Esophagus muscularis mucosa (tissue), 4 donors: ENCODE data around the gene SLC16A11. TPM values are rescaled to one million over a fixed set of nuclear protein-coding genes. Genes with fewer than 3 reads are reported as not detected.
A peak's percentile ranks its signal among the peaks of the same experiment; 100 is the strongest.
"Not testable (repeated sequence)": the region's sequence is repeated elsewhere in the genome, so short reads cannot be mapped to it uniquely, and the experiment has no call there.

Experiments used
- DNase-seq: peaks from one replicate; pipeline ENCODE4 v3.0.0-alpha.2; 2017; ENCODE audit errors: extremely low spot score
- H3K27ac ChIP-seq, 4 donors: fragments of 200-600 bp; sonication (generic); replicated peaks in 1 of 4; 1 replicate in 3 of 4; 2 replicates in 1 of 4; pipeline ENCODE4 v1.5.1; 2016 to 2019; ENCODE audit warnings: mild to moderate bottlenecking in 1 of 4
- H3K27me3 ChIP-seq, 4 donors: fragments of 200-600 bp; sonication (generic); one replicate each; pipeline versions ENCODE4 v1.5.1 to v1.6.0; 2016 to 2019
- H3K36me3 ChIP-seq, 4 donors: fragments of 200-600 bp; sonication (generic); one replicate each; pipeline ENCODE4 v1.5.1; 2016 to 2019
- H3K4me1 ChIP-seq, 4 donors: fragments of 200-600 bp; sonication (generic); one replicate each; pipeline ENCODE4 v1.5.1; 2016 to 2019
- H3K4me3 ChIP-seq, 4 donors: fragments of 200-600 bp; sonication (generic); 1 replicate in 2 of 4; 2 replicates in 2 of 4; pipeline ENCODE4 v1.5.1; 2016 to 2019; ENCODE audit warnings: mild to moderate bottlenecking in 4 of 4, moderate library complexity in 1 of 4
- H3K9me3 ChIP-seq, 4 donors: fragments of 200-600 bp; sonication (generic); 1 replicate in 3 of 4; 2 replicates in 1 of 4; pipeline ENCODE4 v1.5.1; 2016 to 2019
- CTCF ChIP-seq, 3 experiments: fragments of 200-600 bp in 2 of 3; fragments of 450-650 bp in 1 of 3; sonication (generic) in 2 of 3; IDR thresholded peaks; one replicate each; pipeline ENCODE4 v1.5.1; 2017 to 2019; ENCODE audit warnings: antibody characterized with exemption in 3 of 3, mild to moderate bottlenecking in 2 of 3, moderate library complexity in 1 of 3
- EP300 ChIP-seq: sonication (generic); formaldehyde crosslinking; IDR thresholded peaks from one replicate; pipeline ENCODE4 v1.6.1; 2017; ENCODE audit warnings: antibody characterized with exemption
- POLR2A ChIP-seq: fragments of 450-650 bp; IDR thresholded peaks from one replicate; pipeline ENCODE4 v1.6.1; 2017; ENCODE audit warnings: antibody characterized with exemption, moderate library complexity, mild to moderate bottlenecking, low read depth
- POLR2AphosphoS5 ChIP-seq, 2 donors: sonication (generic); formaldehyde crosslinking; IDR thresholded peaks; one replicate each; pipeline ENCODE4 v1.6.1; 2017; ENCODE audit warnings: antibody characterized with exemption in 2 of 2
- WGBS: methylation state at CpG from one replicate; pipeline ENCODE4 v1.1.5; 2018; 5-methylcytosine and 5-hydroxymethylcytosine counted together
- intact Hi-C: fragments of 100-400 bp; cut with DNase I; formaldehyde crosslinking; loops from one replicate; pipeline ENCODE4 v1.15.1; 2023
- total RNA-seq, 4 donors: library from RNA; depleted of rRNA; stranded (reverse); fragments of >200 nt; gene quantifications; one replicate each; pipeline versions ENCODE4 v1.1.0 to v1.2.1, GENCODE V29; 2016

The SLC16A11 gene
- under 1 TPM in 3 of 4 donors, not detected in 1; 0.17 to 0.99 (median 0.26) TPM for total RNA-seq

- DNase-seq, result no peak
- intact Hi-C loops, result no loop called here
- no peak for TF ChIP-seq CTCF (IDR thresholded peaks at IDR 0.05)
- TF ChIP-seq EP300, result no peak
- peak in 1 of 2 donors; percentile 17 for TF ChIP-seq POLR2AphosphoS5 (IDR thresholded peaks at IDR 0.05)
- TF ChIP-seq POLR2A, result no peak
Observed at GRCh38 chr17:7043497-7044198, at the start of gene SLC16A11. Gene SLC16A11, minus strand, starts transcription at chr17:7044092. Its CDS starts 579 bp downstream, at chr17:7043513.

GRCh38 chr17:7091311-7092005, 47.6 kb upstream of the SLC16A11 start:
- WGBS, result 71% methylated on average over 23 of the region's 28 CpGs
- H3K4me1 ChIP-seq, H3K27ac ChIP-seq, intact Hi-C loops, H3K9me3 ChIP-seq, DNase-seq, H3K4me3 ChIP-seq, H3K36me3 ChIP-seq: not testable (repeated sequence)
- peaks cover 0 to 31% (median 0%) of the 10 kb centered on the region in 4 donors for H3K27me3 ChIP-seq

More at GRCh38 chr17:7043497-7044198, at the start of gene SLC16A11:
- Histone ChIP-seq H3K27ac (peak within 1 kb of the TSS; percentile 18 to 59 (median 43)), H3K9me3 (no peaks in the 10 kb centered on the region), H3K36me3 (peaks cover 0 to 3% (median 0%) of the 10 kb centered on the region in 4 donors), H3K27me3 (peaks cover 0 to 41% (median 30%) of the 10 kb centered on the region in 4 donors), H3K4me3 (peak within 1 kb of the TSS; percentile 49 to 63 (median 54)), H3K4me1 (peaks cover 36 to 43% (median 42%) of the 10 kb centered on the region in 4 donors)
- WGBS, result 0% methylated on average over 16 of the region's 58 CpGs

- WGBS, result 94% methylated on average over 6 of the region's 6 CpGs
- H3K4me3 ChIP-seq, H3K36me3 ChIP-seq, H3K4me1 ChIP-seq, intact Hi-C loops, H3K27ac ChIP-seq, DNase-seq, H3K9me3 ChIP-seq: not testable (repeated sequence)
- peaks cover 0 to 33% (median 0%) of the 10 kb centered on the region in 4 donors for H3K27me3 ChIP-seq
Observed at GRCh38 chr17:7089570-7089969, 45.7 kb upstream of the SLC16A11 start.

- H3K27me3 ChIP-seq, result peaks cover 0 to 32% (median 0%) of the 10 kb centered on the region in 4 donors
- DNase-seq, intact Hi-C loops, H3K9me3 ChIP-seq, H3K36me3 ChIP-seq, H3K4me3 ChIP-seq, H3K27ac ChIP-seq, H3K4me1 ChIP-seq: not testable (repeated sequence)
- 78% methylated on average over 4 of the region's 4 CpGs for WGBS
Observed at GRCh38 chr17:7088442-7088841, 44.5 kb upstream of the SLC16A11 start.

- TF ChIP-seq POLR2AphosphoS5 (IDR thresholded peaks at IDR 0.05), result no peak
- intact Hi-C loops, result no loop called here
- no peaks in the 10 kb centered on the region for H3K9me3 ChIP-seq
- no peaks in the 10 kb centered on the region for H3K36me3 ChIP-seq
- peaks cover 0 to 17% (median 0%) of the 10 kb centered on the region in 4 donors for H3K27me3 ChIP-seq
- no peak overlapping the region for H3K4me3 ChIP-seq
- no peak overlapping the region for H3K27ac ChIP-seq
- WGBS, result 36% methylated on average over 7 of the region's 7 CpGs
- H3K4me1 ChIP-seq, result peaks cover 0 to 4% (median 0%) of the 10 kb centered on the region in 4 donors
- DNase-seq, result no peak
Observed at GRCh38 chr17:7084088-7084487, 40.2 kb upstream of the SLC16A11 start.

- intact Hi-C loops, result no loop called here
- Histone ChIP-seq H3K4me1 (peaks cover 0 to 4% (median 0%) of the 10 kb centered on the region in 4 donors), H3K36me3 (no peaks in the 10 kb centered on the region), H3K27me3 (peaks cover 0 to 17% (median 0%) of the 10 kb centered on the region in 4 donors), H3K4me3 (no peak overlapping the region), H3K27ac (no peak overlapping the region), H3K9me3 (no peaks in the 10 kb centered on the region)
- 63% methylated on average over 4 of the region's 4 CpGs for WGBS
- DNase-seq, result no peak
- TF ChIP-seq POLR2AphosphoS5 (IDR thresholded peaks at IDR 0.05) (no peak), POLR2A (no peak), EP300 (no peak), CTCF (IDR thresholded peaks at IDR 0.05) (no peak)
Observed at GRCh38 chr17:7083592-7083991, 39.7 kb upstream of the SLC16A11 start.
